Effector memory CD4-positive, alpha-beta T cell (primary cell): Measurements from ENCODE around the gene CITED1.
"Not testable (repeated sequence)": the region's sequence is repeated elsewhere in the genome, so short reads cannot be mapped to it uniquely, and the experiment has no call there.

Experiments used
- DNase-seq, 3 donors: peaks; one replicate each; pipeline ENCODE4 v3.0.0-alpha.2; 2020
- H3K27ac ChIP-seq: 2 replicates; pipeline ENCODE4 v1.7.0; 2013; ENCODE audit warnings: mild to moderate bottlenecking, low read length, moderate library complexity; ENCODE audit not compliant: insufficient read depth, poor library complexity, severe bottlenecking
- H3K27me3 ChIP-seq: replicated peaks from 2 replicates; pipeline ENCODE4 v1.7.0; 2013; ENCODE audit warnings: mild to moderate bottlenecking, low read length; ENCODE audit not compliant: insufficient read depth, control insufficient read depth, poor library complexity, severe bottlenecking
- H3K36me3 ChIP-seq: 2 replicates; pipeline ENCODE4 v1.7.0; 2013; ENCODE audit warnings: mild to moderate bottlenecking, low read length, moderate library complexity; ENCODE audit not compliant: control insufficient read depth, insufficient read depth
- H3K4me1 ChIP-seq: 2 replicates; pipeline ENCODE4 v1.7.0; 2013; ENCODE audit warnings: low read length, mild to moderate bottlenecking; ENCODE audit not compliant: control insufficient read depth, insufficient read depth, poor library complexity, severe bottlenecking
- H3K4me3 ChIP-seq: 2 replicates; pipeline ENCODE4 v1.7.0; 2013; ENCODE audit warnings: low read length, low read depth, mild to moderate bottlenecking; ENCODE audit not compliant: insufficient read depth, poor library complexity, severe bottlenecking
- H3K9me3 ChIP-seq: 2 replicates; pipeline ENCODE4 v1.7.0; 2013; ENCODE audit warnings: mild to moderate bottlenecking, low read length, moderate library complexity; ENCODE audit not compliant: control insufficient read depth

Gene CITED1

GRCh38 chrX:72330131-72330530 lies 24.4 kb upstream of the CITED1 start:
- Histone ChIP-seq H3K27me3 (no peaks in the 10 kb centered on the region), H3K4me3 (no peak overlapping the region), H3K4me1 (no peaks in the 10 kb centered on the region), H3K27ac (no peak overlapping the region), H3K36me3 (no peaks in the 10 kb centered on the region), H3K9me3 (no peaks in the 10 kb centered on the region)
- no peak for DNase-seq

DNA sequence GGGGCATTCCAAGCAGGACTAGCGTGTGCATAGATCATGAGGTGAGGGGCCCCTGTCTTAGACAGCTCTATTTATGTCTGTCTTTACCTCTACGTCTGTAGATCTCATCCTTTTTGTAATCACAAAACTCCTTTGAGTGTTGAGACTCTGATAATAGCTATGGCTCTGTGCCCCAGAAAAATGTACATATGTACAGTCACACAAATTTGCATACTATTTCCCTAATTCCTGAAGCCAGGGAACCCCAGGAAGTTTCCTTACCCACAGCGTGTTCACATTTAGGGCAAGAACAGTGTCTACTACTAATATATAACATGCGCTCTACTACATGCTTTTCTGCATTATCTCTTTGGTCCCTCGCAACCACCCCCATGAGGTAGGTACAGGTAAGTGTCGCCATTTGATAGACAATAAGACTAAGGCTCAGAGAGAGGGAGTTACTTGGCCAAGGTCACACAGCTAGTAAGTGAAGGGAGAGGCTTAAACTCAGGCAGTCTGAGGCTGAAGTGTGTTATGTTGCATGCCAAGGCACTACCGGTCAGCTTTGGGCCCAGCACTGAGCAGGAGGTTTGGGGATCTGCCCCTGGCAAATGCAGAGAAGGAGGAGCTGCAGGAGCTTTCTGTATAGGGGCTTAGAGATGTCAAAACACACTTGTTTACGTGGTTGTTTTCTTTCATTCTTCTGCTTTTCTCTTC lies 21.0 kb upstream of the CITED1 start:
- no peak for DNase-seq
- Histone ChIP-seq H3K9me3 (no peaks in the 10 kb centered on the region), H3K36me3 (no peaks in the 10 kb centered on the region), H3K27me3 (no peaks in the 10 kb centered on the region), H3K4me3 (no peak overlapping the region), H3K27ac (no peak overlapping the region), H3K4me1 (no peaks in the 10 kb centered on the region)

GRCh38 chrX:72319651-72320050 lies 13.9 kb upstream of the CITED1 start:
- H3K9me3 ChIP-seq, H3K4me1 ChIP-seq, H3K36me3 ChIP-seq, H3K27me3 ChIP-seq, H3K4me3 ChIP-seq, DNase-seq, H3K27ac ChIP-seq: not testable (repeated sequence)

DNA sequence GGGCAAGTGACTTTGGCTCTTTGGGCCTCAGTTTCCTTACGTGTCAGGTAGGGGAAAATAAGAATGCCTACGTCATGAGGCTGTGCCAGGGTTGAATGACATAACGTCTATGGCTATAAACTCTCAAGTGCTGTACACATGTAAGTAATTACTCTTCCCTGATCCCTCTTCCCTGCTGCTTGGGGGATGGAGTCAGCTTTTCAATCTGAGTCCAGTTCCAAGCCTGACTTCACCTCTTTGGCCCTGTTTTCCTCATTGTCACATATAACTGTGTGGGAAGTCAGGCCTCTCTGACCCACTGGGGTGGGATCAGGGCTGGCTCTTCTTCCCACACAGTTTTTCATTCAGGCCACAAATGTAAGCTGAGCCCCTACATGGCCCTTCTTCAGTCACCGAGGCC lies 11.4 kb upstream of the CITED1 start:
- no peak for DNase-seq
- Histone ChIP-seq H3K27me3 (no peaks in the 10 kb centered on the region), H3K27ac (no peak overlapping the region), H3K36me3 (no peaks in the 10 kb centered on the region), H3K4me1 (no peaks in the 10 kb centered on the region), H3K4me3 (no peak overlapping the region), H3K9me3 (no peaks in the 10 kb centered on the region)

- no peaks in the 10 kb centered on the region for H3K9me3 ChIP-seq
- no peaks in the 10 kb centered on the region for H3K4me1 ChIP-seq
- no peak overlapping the region for H3K4me3 ChIP-seq
- H3K36me3 ChIP-seq = no peaks in the 10 kb centered on the region
- no peaks in the 10 kb centered on the region for H3K27me3 ChIP-seq
- H3K27ac ChIP-seq = no peak overlapping the region
- DNase-seq = no peak
Observed at GRCh38 chrX:72316408-72317110, 10.8 kb upstream of the CITED1 start.

DNA sequence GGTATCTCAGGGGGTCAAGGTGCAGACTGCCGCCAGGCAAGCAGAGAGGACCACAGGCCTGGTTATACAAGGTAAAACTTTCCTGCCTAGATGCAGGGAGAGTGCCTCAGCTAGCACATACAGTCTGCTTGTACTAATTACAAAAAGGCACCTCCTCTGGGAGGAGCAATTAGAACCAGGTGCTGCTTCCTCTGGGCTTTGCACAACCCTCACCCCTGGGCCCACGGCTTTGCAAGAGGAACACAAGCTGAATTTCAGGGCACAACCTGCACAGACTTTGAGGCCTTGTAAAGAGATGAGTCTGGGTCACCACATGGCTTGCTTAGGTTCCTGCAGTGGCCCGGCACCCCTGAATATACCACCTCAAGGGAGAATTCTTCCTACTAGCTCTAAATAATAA lies 9.2 kb upstream of the CITED1 start:
- no peak for DNase-seq

GRCh38 chrX:72313707-72314641 lies 8.3 kb upstream of the CITED1 start:
- no peak for DNase-seq
- Histone ChIP-seq H3K9me3 (no peaks in the 10 kb centered on the region), H3K4me3 (no peak overlapping the region), H3K4me1 (peaks cover 4% of the 10 kb centered on the region), H3K27me3 (peaks cover 12% of the 10 kb centered on the region), H3K36me3 (no peaks in the 10 kb centered on the region), H3K27ac (no peak overlapping the region)

More for the DNA sequence above, 9.2 kb upstream of the CITED1 start:
- Histone ChIP-seq H3K4me3 (no peak overlapping the region), H3K27me3 (peaks cover 3% of the 10 kb centered on the region), H3K36me3 (no peaks in the 10 kb centered on the region), H3K9me3 (no peaks in the 10 kb centered on the region), H3K4me1 (no peaks in the 10 kb centered on the region), H3K27ac (no peak overlapping the region)

DNA sequence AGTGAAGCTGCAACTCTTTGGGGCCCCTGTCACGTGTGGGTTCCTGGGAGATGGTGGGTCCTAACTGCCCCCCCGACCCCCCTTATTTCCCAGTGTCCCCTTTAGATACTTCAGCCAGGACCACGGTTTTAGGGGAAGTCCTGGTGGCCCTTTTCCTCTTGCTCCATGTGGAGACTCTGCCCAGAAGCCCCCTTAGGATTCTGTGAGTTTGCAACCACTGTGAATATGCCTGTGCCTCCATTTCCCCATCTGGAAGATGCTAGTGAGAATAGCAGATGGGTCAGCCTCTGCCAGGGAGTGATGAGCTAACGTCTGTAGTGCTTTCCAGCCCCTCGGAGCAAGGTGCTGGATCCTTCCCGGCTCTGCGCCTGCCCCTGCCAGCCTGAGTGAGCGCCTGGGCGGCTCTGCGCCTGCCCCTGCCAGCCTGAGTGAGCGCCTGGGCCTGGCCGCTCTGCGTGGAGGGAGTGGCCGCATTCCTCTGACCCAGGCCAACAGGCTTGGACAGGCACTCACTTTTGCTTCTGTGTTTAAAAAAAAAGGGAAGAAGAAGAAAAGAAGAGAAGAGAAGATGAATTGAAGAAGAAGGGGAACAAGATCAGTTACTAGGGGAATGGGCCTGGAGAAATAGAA lies 6.7 kb upstream of the CITED1 start:
- Histone ChIP-seq H3K4me3 (no peak overlapping the region), H3K36me3 (no peaks in the 10 kb centered on the region), H3K4me1 (peaks cover 13% of the 10 kb centered on the region), H3K27me3 (peaks cover 27% of the 10 kb centered on the region), H3K27ac (no peak overlapping the region), H3K9me3 (no peaks in the 10 kb centered on the region)
- DNase-seq = no peak

- Histone ChIP-seq H3K27me3 (peaks cover 50% of the 10 kb centered on the region), H3K9me3 (no peaks in the 10 kb centered on the region), H3K27ac (no peak overlapping the region), H3K4me1 (peaks cover 28% of the 10 kb centered on the region), H3K4me3 (no peak overlapping the region), H3K36me3 (no peaks in the 10 kb centered on the region)
- no peak for DNase-seq
Observed at GRCh38 chrX:72309297-72310071, 3.8 kb upstream of the CITED1 start.
